ENCODE measurements around the gene KMT2E. TPM values are rescaled to one million over a fixed set of nuclear protein-coding genes. Genes with fewer than 3 reads are reported as not detected.

The KMT2E gene
- total RNA-seq, 3 donors from 2014 or later: 115 to 135 (median 132) TPM

GRCh38 chr7:104968648-104969047 lies 45.4 kb upstream of the KMT2E start:
- intact Hi-C loops (cut with DNase I, micrococcal nuclease): no loop called here
- ATAC-seq: no peak
- no peak for TF ChIP-seq CTCF (IDR thresholded peaks at IDR 0.05)
- no peak overlapping the region for H3K4me3 ChIP-seq
- no peaks in the 10 kb centered on the region for H3K36me3 ChIP-seq (ENCODE audit: low read depth)
- DNase-seq: no peak
- peaks cover 48% of the 10 kb centered on the region for H3K4me1 ChIP-seq (ENCODE audit: low read depth)
- H3K9me3 ChIP-seq: no peaks in the 10 kb centered on the region

GRCh38 chr7:104969183-104969582 lies 44.8 kb upstream of the KMT2E start:
- peaks cover 52% of the 10 kb centered on the region for H3K4me1 ChIP-seq (ENCODE audit: low read depth)
- no peak for ATAC-seq
- intact Hi-C loops (cut with DNase I, micrococcal nuclease): no loop called here
- peak in 1 of 3 donors; percentile 2 for DNase-seq
- no peak for TF ChIP-seq CTCF (IDR thresholded peaks at IDR 0.05)
- H3K4me3 ChIP-seq: no peak overlapping the region
- no peaks in the 10 kb centered on the region for H3K9me3 ChIP-seq
- H3K36me3 ChIP-seq (ENCODE audit: low read depth): no peaks in the 10 kb centered on the region

GRCh38 chr7:104971290-104972071 lies 42.5 kb upstream of the KMT2E start:
- ATAC-seq (peak; percentile 83), DNase-seq (peak in 1 of 3 donors; percentile 76)
- intact Hi-C loops (cut with DNase I, micrococcal nuclease): loop anchor here in 1 of 2 donors (5.0 kb wide), 1 partner anchor 39 kb away; no protein-coding TSS in a partner anchor
- no peak for TF ChIP-seq CTCF (IDR thresholded peaks at IDR 0.05)
- Histone ChIP-seq H3K4me1 (ENCODE audit: low read depth) (peaks cover 62% of the 10 kb centered on the region), H3K36me3 (ENCODE audit: low read depth) (no peaks in the 10 kb centered on the region), H3K4me3 (no peak overlapping the region), H3K9me3 (no peaks in the 10 kb centered on the region)

- TF ChIP-seq CTCF (IDR thresholded peaks at IDR 0.05): no peak
- no peaks in the 10 kb centered on the region for H3K9me3 ChIP-seq
- intact Hi-C loops (cut with DNase I, micrococcal nuclease): loop anchor here in 1 of 2 donors (5.0 kb wide), 1 partner anchor 40 kb away; no protein-coding TSS in a partner anchor
- H3K36me3 ChIP-seq (ENCODE audit: low read depth): no peaks in the 10 kb centered on the region
- DNase-seq: no peak
- H3K4me3 ChIP-seq: no peak overlapping the region
- peaks cover 70% of the 10 kb centered on the region for H3K4me1 ChIP-seq (ENCODE audit: low read depth)
- no peak for ATAC-seq
Measured at GRCh38 chr7:104972500-104972899, 41.5 kb upstream of the KMT2E start.

- H3K4me3 ChIP-seq: no peak overlapping the region
- intact Hi-C loops (cut with DNase I, micrococcal nuclease): loop anchor here in 1 of 2 donors (5.0 kb wide), 1 partner anchor 41 kb away; no protein-coding TSS in a partner anchor
- ATAC-seq (no peak), DNase-seq (no peak)
- peaks cover 76% of the 10 kb centered on the region for H3K4me1 ChIP-seq (ENCODE audit: low read depth)
- no peak for TF ChIP-seq CTCF (IDR thresholded peaks at IDR 0.05)
- no peaks in the 10 kb centered on the region for H3K36me3 ChIP-seq (ENCODE audit: low read depth)
- no peaks in the 10 kb centered on the region for H3K9me3 ChIP-seq
Measured at GRCh38 chr7:104973227-104973626, 40.8 kb upstream of the KMT2E start.
